ENCODE measurements around the gene ATP6V0D1.

The ATP6V0D1 gene

GRCh38 chr16:67480833-67481560 is at the start of gene ATP6V0D1:
Gene ATP6V0D1, minus strand, starts transcription at chr16:67481157. Its CDS starts 71 bp downstream, at chr16:67481086.
- H3K4me1 Mint-ChIP-seq, result peaks cover 35% of the 10 kb centered on the region
- no peaks in the 10 kb centered on the region for H3K27me3 Mint-ChIP-seq
- peak within 1 kb of the TSS; percentile 97 for H3K4me3 Mint-ChIP-seq
- ATAC-seq (ENCODE audit: low read depth) (peak; percentile 84), DNase-seq (ENCODE audit: low spot score in 2 of 2) (peak; percentile 99)
- no peaks in the 10 kb centered on the region for H3K9me3 Mint-ChIP-seq
- H3K36me3 Mint-ChIP-seq, result peaks cover 5% of the 10 kb centered on the region
- H3K27ac Mint-ChIP-seq, result peak within 1 kb of the TSS; percentile 99

DNA sequence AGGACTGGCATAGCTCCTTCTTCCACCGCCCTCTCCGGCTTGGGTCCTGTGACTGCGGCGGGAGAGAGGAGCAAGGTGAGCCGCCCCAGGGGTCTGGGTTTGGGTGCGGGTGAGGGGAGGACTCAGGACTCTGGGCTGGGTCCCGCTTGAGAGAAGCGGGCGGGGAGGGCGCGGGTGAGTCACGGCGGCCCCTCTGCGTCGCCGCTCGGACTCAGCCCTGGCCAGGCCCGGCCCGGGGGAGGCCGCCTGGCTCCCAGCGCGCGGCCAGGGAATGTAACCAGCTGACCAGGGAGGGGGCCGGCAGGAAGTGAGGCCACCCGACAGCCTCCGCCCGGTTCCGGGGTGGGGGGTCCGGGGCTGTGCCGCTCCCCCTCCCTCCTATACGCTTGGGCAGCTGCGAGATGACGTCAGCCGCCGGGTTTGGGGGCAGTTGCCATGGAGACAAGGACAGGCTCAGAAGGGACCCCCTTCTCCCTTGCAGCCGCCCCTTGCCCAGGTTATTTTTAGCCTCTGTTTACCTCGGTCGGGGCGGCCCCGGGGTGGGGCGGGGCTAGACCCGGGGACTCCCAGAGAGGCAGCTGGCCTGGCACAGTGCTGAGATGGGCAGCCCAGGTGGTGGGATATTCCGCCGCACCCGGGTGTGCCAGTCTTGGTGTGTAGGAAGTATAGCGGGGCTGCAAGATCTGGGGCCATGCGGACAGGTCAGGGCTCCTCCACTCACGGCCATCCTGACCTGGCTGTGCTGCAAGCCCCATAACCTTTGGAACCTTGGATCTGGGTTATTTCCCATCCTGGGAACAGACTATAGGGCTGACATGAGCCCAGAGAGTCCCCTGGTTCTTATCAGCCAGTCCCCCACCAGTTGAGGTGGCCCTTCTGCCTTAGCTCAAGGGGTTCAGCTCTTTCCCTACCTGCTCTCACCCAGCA is 49.3 kb upstream of the ATP6V0D1 start:
- ATAC-seq (ENCODE audit: low read depth) (peak; percentile 68), DNase-seq (ENCODE audit: low spot score in 2 of 2) (peak; percentile 83)
- no peaks in the 10 kb centered on the region for H3K9me3 Mint-ChIP-seq
- H3K36me3 Mint-ChIP-seq, result peaks cover 11% of the 10 kb centered on the region
- H3K27me3 Mint-ChIP-seq, result no peaks in the 10 kb centered on the region
- H3K4me1 Mint-ChIP-seq, result peaks cover 46% of the 10 kb centered on the region
- H3K27ac Mint-ChIP-seq, result peak overlapping the region; percentile 90
- peak overlapping the region; percentile 98 for H3K4me3 Mint-ChIP-seq

DNA sequence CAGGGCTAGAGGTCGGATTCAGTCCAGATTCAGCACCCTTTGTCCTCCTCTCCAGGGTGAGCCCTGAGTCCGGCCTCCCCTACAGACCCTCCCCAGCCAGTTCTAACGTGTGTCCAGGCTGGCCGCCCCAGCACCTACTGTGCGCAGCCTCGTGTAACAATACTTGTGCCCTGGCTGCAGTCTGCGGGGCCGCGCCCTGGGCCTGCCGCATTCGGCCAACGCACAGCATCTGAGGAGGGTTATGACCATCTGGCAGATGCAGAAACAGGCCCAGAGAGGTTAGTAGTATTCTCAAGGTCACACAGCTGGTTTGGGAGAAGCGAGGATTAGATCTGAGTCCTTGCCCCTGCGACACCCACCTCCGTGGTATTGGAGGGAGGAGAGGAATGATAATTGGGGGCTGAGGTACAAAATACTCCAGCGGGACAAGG is 48.6 kb upstream of the ATP6V0D1 start:
- DNase-seq (ENCODE audit: low spot score in 2 of 2) (no peak), ATAC-seq (ENCODE audit: low read depth) (peak; percentile 2)
- Mint-ChIP-seq H3K27me3 (no peaks in the 10 kb centered on the region), H3K4me3 (peak overlapping the region; percentile 98), H3K27ac (peak overlapping the region; percentile 90), H3K4me1 (peaks cover 50% of the 10 kb centered on the region), H3K36me3 (peaks cover 10% of the 10 kb centered on the region), H3K9me3 (no peaks in the 10 kb centered on the region)

DNA sequence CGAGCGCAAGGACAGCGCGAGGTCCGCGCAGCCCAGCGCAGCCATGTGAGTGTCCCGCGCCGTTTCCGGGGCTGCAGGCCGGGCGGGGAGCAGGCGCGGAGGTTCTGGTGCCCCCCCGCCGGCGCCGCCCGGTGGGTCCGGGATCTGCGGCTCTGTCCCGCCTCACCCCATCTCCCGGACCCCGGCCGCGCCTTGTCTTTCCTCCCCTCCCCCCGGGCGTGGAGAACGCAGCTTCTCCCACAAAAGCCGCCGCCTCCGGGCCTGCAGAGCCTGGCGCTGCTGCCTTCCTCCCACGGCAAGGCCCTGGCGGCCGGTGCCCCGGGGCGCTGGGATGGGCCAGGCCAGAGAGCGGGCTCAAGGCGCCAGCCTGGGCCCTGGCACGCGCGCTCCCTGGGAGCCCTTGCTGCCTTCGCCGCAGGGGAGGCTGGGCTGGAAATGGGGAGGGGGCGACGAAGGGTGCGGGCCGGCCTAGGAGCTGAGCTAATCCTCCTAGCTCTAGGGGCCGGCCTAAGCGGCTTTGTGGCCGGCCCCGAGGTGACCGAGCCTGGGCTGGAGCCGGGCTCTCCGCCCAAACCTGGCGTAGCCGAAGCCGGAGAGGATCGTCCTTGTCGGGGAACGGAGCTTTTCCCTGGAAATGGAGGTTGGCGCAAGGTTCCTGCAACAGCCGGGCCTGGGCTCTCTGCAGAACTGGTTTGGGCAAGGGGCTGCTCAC is 48.1 kb upstream of the ATP6V0D1 start:
- peaks cover 54% of the 10 kb centered on the region for H3K4me1 Mint-ChIP-seq
- H3K27ac Mint-ChIP-seq, result peak overlapping the region; percentile 90

DNA sequence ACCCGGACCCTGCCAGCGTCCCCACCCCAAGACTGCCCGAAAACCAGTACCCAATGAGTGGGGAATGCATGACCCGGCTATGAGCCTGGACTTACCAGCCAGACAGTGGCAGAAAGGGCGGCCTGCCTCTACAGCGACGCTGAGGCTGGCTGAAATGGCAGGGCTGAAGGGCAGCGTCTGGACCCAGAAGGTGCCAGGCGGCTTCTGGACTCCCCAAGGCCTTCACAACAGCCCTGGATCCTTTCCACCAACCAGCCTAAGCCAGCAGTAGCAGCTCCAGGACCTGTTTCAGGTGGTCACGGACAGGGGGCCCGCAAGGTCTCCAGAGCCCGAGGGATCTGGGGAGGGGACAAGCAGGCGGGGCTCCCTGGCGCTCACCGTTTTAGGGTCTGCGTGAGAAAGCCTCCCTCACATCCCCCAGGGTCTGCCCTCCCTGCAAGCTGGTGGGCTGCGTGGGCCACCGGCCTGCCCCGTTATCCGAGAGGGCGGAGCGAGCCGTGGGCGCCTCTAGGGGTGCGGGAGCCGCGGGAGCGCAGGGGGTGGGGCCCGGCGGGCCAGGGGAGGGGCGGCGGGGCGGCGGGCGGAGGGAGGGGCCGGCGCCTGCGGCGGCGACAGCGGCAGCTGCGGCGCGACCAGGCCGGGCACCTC is 47.4 kb upstream of the ATP6V0D1 start, which contains the start of gene RIPOR1:
Gene RIPOR1 (plus strand): TSS at position 608 of the 648 bp plus-strand sequence. CDS start 9,618 bp downstream, outside the sequence.
- ATAC-seq (ENCODE audit: low read depth), result peak; percentile 30
- Mint-ChIP-seq H3K4me3 (peak within 1 kb of the TSS; percentile 98), H3K27ac (peak within 1 kb of the TSS; percentile 90), H3K27me3 (no peaks in the 10 kb centered on the region), H3K4me1 (peaks cover 55% of the 10 kb centered on the region), H3K9me3 (no peaks in the 10 kb centered on the region), H3K36me3 (peaks cover 11% of the 10 kb centered on the region)
- no peak for DNase-seq (ENCODE audit: low spot score in 2 of 2)

More for the DNA sequence above, 48.1 kb upstream of the ATP6V0D1 start:
- no peak for DNase-seq (ENCODE audit: low spot score in 2 of 2)
- no peak for ATAC-seq (ENCODE audit: low read depth)
- Mint-ChIP-seq H3K4me3 (peak overlapping the region; percentile 98), H3K27me3 (no peaks in the 10 kb centered on the region), H3K36me3 (peaks cover 14% of the 10 kb centered on the region), H3K9me3 (no peaks in the 10 kb centered on the region)

DNA sequence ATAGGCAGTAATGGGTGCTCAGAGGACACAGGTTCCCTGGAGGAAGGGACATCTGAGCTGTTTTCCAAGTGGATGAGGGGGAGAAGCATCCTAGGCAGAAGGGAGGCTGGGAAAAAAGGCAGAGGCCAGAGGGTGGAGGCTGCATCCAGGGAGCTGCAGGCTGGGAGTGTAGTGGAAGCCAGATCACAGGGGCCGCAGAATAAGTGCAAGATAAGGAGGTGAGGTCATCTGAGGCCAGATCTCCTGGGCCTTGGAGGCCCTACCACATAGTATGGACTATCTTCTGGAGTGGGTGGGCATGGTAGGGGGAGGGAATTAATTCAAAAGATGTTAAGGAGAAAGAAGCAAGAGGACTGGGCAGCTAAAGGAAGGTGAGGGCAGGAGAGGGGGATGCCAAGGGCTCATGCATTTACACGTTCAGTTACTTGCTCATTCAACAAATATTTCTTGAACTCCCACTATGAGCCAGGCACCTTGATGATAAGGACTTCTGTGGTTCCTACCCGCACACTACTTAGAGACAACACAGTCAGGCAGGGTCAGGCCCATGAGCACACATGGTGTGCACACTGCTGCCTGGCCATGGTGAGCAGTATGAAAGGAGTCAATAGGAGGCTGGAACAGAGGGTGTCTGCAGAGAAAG is 45.3 kb upstream of the ATP6V0D1 start:
- no peak for ATAC-seq (ENCODE audit: low read depth)
- peak overlapping the region; percentile 12 for H3K4me3 Mint-ChIP-seq
- H3K9me3 Mint-ChIP-seq, result no peaks in the 10 kb centered on the region
- peaks cover 4% of the 10 kb centered on the region for H3K36me3 Mint-ChIP-seq
- no peak for DNase-seq (ENCODE audit: low spot score in 2 of 2)
- H3K27ac Mint-ChIP-seq, result peak overlapping the region; percentile 33
- H3K4me1 Mint-ChIP-seq, result peaks cover 50% of the 10 kb centered on the region
- no peaks in the 10 kb centered on the region for H3K27me3 Mint-ChIP-seq

DNA sequence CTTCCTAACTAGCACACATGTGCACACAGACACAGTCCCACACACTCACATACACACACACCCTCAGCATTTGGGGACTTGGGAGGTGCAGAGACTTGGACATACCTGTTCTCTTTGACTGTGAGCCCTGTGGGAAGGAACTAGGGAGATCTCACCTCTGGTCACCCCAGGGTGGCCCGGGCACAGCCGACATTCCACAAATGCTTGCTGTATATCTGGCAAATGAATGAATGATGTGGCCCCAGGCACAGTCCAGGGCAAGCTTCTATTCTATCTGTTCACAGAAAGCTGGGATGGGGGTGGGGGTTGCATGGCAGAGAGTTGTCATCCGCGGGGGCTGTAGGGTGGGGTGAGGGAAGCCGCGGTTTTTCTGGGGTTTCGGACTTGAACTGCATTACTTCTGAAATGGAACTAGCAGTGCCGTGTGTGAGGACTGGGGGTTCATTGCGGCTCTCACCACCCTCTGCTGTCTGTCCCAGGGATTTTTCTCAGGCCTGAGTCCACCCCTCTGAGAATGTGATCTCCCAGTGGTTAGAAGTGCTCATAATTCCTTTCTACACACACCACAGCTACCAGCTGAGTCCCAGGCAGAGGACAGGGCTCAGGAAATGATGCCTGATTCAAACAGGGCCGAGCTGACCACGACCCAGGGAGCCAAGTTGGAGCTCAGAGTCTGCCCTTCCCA is 44.4 kb upstream of the ATP6V0D1 start:
- no peak for ATAC-seq (ENCODE audit: low read depth)
- Mint-ChIP-seq H3K27ac (peak overlapping the region; percentile 71), H3K36me3 (peaks cover 4% of the 10 kb centered on the region), H3K4me3 (no peak overlapping the region), H3K9me3 (no peaks in the 10 kb centered on the region), H3K27me3 (no peaks in the 10 kb centered on the region), H3K4me1 (peaks cover 49% of the 10 kb centered on the region)
- no peak for DNase-seq (ENCODE audit: low spot score in 2 of 2)

DNA sequence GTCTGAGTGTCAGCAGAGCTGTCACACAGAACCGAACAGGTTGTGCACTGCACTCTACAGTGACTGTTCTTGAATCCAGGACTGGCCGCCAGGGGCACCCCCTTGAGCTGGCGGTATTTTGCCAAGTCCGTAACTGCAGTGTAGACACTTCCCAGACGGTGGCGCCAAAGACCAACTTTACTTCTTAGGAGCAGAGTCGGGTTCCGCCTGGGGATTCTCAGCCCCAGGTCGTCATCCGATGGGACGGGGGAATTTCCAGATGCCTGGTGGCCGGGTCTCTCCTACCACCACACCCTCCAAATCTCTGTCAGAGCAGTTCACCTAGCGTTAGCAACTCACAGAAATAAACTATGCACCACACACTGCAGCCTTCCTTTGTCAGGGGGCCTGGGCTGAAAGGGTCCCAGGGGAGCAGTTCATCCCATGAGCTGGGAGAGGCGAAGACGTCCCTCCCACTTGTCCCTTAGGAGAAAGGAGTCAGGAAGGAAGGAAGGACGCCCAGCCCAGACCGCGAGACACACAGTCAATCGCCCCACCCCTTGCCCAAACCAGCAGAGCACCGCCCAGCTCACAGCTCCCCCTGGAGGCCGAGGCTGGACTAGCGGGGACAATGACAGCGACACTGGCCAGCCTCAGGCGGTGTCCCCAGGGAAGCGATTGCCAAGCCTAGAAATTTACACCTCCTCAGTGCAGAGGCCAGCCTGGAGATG is 40.3 kb upstream of the ATP6V0D1 start:
- peaks cover 65% of the 10 kb centered on the region for H3K4me1 Mint-ChIP-seq
- H3K9me3 Mint-ChIP-seq, result no peaks in the 10 kb centered on the region
- ATAC-seq (ENCODE audit: low read depth), result peak; percentile 71
- H3K36me3 Mint-ChIP-seq, result peaks cover 4% of the 10 kb centered on the region
- peak; percentile 99 for DNase-seq (ENCODE audit: low spot score in 2 of 2)
- peak overlapping the region; percentile 95 for H3K4me3 Mint-ChIP-seq
- H3K27ac Mint-ChIP-seq, result peak overlapping the region; percentile 100
- H3K27me3 Mint-ChIP-seq, result no peaks in the 10 kb centered on the region

DNA sequence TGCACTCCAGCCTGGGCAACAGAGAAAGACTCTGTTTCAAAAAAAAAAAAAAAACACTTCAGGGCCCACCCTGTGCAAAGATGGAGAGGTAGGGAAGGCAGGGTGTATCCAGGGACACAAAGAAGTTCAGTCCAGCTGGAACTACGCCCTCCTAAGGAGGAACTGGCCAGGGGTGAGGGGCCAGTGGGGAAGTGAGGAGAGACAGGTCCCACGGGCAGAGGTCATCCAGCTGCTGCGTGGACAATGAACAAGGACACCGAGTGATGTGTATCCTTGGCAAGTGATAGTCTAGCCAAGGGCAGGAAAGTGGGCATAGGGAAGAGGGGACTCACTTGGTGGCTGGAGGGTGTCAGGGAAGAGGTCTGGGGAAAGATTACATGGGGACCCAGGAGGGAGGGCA is 38.3 kb upstream of the ATP6V0D1 start:
- peak overlapping the region; percentile 92 for H3K4me3 Mint-ChIP-seq
- no peaks in the 10 kb centered on the region for H3K27me3 Mint-ChIP-seq
- H3K4me1 Mint-ChIP-seq, result peaks cover 59% of the 10 kb centered on the region
- no peaks in the 10 kb centered on the region for H3K9me3 Mint-ChIP-seq
- DNase-seq (ENCODE audit: low spot score in 2 of 2) (no peak), ATAC-seq (ENCODE audit: low read depth) (no peak)
- H3K36me3 Mint-ChIP-seq, result no peaks in the 10 kb centered on the region
- H3K27ac Mint-ChIP-seq, result peak overlapping the region; percentile 100

DNA sequence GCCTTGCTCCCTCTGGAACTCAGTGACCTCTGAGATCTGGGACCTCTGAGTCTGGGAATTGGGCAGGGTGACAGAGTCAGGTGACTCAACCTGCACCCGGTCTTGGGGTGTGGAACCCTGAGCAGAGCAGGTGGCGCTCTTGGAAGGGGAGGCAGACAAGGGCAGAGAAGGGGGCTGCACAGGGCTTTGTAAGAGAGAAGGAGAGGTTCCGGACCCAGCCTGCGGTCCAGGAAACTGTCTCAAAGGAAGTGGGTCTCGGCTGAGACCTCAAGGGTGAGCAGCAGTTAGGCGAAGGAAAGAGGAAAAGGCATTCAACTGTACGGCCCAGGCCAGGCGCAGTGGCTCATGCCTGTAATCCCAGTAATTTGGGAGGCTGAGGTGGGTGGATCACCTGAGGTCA is 37.7 kb upstream of the ATP6V0D1 start:
- no peaks in the 10 kb centered on the region for H3K36me3 Mint-ChIP-seq
- ATAC-seq (ENCODE audit: low read depth), result no peak
- no peaks in the 10 kb centered on the region for H3K27me3 Mint-ChIP-seq
- DNase-seq (ENCODE audit: low spot score in 2 of 2), result no peak
- H3K9me3 Mint-ChIP-seq, result no peaks in the 10 kb centered on the region
- peaks cover 56% of the 10 kb centered on the region for H3K4me1 Mint-ChIP-seq
- H3K4me3 Mint-ChIP-seq, result peak overlapping the region; percentile 92
- H3K27ac Mint-ChIP-seq, result peak overlapping the region; percentile 100

DNA sequence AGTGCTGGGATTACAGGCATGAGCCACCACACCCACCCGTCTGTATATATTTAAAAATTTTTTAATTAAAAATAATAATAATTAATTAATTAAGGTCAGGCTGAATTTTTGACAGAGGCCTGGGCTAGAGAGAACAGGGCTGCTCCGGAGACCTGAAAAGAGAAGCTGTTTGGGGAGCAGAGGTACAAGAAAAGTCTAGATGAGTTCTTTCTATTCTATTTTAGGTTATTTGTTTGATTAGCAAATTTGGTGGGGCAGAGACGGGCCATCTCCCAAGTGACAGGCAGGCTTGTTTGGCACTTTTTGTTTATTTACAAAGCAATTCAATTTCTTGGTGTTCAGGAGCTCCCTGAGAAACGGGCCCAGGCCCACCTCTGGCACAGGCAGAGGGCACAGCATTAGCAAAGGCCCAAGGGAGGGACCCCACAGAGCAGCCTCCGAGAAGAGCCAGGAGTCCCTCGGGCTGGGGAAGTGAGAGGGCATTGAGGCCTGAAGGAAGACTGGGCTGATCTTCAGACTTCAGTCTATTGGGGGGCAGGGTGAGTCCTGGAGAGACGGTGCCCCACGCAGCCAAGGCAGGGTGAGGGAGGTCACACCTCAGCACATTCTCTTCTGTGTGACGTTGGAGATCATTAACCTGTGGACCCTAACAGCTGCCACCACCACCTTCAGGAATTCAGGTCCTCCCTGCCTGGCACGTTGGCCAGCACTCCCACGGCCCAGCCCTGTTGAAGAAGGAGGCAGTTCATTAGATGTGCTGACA is 36.9 kb upstream of the ATP6V0D1 start:
- Mint-ChIP-seq H3K4me1 (peaks cover 54% of the 10 kb centered on the region), H3K27ac (peak overlapping the region; percentile 100), H3K4me3 (peak overlapping the region; percentile 92), H3K27me3 (no peaks in the 10 kb centered on the region), H3K36me3 (no peaks in the 10 kb centered on the region), H3K9me3 (no peaks in the 10 kb centered on the region)
- ATAC-seq (ENCODE audit: low read depth) (peak; percentile 65), DNase-seq (ENCODE audit: low spot score in 2 of 2) (peak; percentile 64 to 70)

DNA sequence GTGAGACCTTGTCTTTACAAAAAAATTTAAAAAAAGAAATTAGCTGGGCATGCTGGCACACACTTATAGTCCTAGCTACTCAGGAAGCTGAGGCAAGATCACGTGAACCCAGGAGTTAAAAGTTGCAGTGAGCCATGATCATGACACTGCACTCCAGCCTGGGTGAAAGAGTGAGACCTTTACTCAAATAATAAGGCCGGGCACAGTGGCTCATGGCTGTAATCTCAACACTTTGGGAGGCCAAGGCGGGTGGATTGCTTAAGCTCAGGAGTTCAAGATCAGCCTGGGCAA is 36.1 kb upstream of the ATP6V0D1 start:
- no peaks in the 10 kb centered on the region for H3K27me3 Mint-ChIP-seq
- peak overlapping the region; percentile 100 for H3K27ac Mint-ChIP-seq
- no peak for DNase-seq (ENCODE audit: low spot score in 2 of 2)
- H3K4me3 Mint-ChIP-seq, result no peak overlapping the region
- no peaks in the 10 kb centered on the region for H3K9me3 Mint-ChIP-seq
- H3K36me3 Mint-ChIP-seq, result no peaks in the 10 kb centered on the region
- no peak for ATAC-seq (ENCODE audit: low read depth)
- H3K4me1 Mint-ChIP-seq, result peaks cover 52% of the 10 kb centered on the region

All from memory B cell (primary cell).